Immature natural killer cell (primary cell): ENCODE measurements around the gene OGFOD2. TPM values are rescaled to one million over a fixed set of nuclear protein-coding genes. Genes with fewer than 3 reads are reported as not detected.

ENCODE experiments used
- DNase-seq, 3 donors: peaks; one replicate each; pipeline ENCODE4 v3.0.0; 2022; ENCODE audit warnings: mixed read lengths in 1 of 3
- H3K27ac Mint-ChIP-seq, 6 donors: one replicate each; pipeline ENCODE4 v1.8.0; 2020; ENCODE audit warnings: mixed read lengths in 6 of 6, mild to moderate bottlenecking in 5 of 6, inconsistent platforms in 4 of 6, moderate library complexity in 3 of 6
- H3K27me3 Mint-ChIP-seq, 3 donors: one replicate each; pipeline ENCODE4 v1.8.0; 2020 to 2021; ENCODE audit warnings: low read depth in 3 of 3, mild to moderate bottlenecking in 3 of 3, mixed read lengths in 3 of 3, moderate library complexity in 3 of 3, inconsistent platforms in 1 of 3
- H3K36me3 Mint-ChIP-seq, 3 donors: one replicate each; pipeline ENCODE4 v1.8.0; 2020; ENCODE audit warnings: mixed read lengths in 3 of 3, inconsistent platforms in 2 of 3, mild to moderate bottlenecking in 2 of 3
- H3K4me1 Mint-ChIP-seq, 2 donors: one replicate each; pipeline ENCODE4 v1.8.0; 2020; ENCODE audit warnings: inconsistent platforms in 2 of 2, mild to moderate bottlenecking in 2 of 2, mixed read lengths in 2 of 2, moderate library complexity in 1 of 2
- H3K4me3 Mint-ChIP-seq, 5 donors: one replicate each; pipeline ENCODE4 v1.8.0; 2020; ENCODE audit warnings: mild to moderate bottlenecking in 5 of 5, mixed read lengths in 5 of 5, inconsistent platforms in 3 of 5, moderate library complexity in 3 of 5
- H3K9me3 Mint-ChIP-seq, 6 donors: one replicate each; pipeline ENCODE4 v1.8.0; 2020; ENCODE audit warnings: mild to moderate bottlenecking in 6 of 6, mixed read lengths in 6 of 6, inconsistent platforms in 4 of 6, moderate library complexity in 3 of 6
- polyA plus RNA-seq, 3 donors: library from polyadenylated mRNA; unstranded; fragments of 300-500 nt; fragmentation: Illumina TruSeq; gene quantifications; one replicate each; pipeline ENCODE4 v1.2.3, GENCODE V29; 2021

The OGFOD2 gene
- polyA plus RNA-seq, 3 donors from 2014 or later, result 14.4 to 16.6 (median 16.3) TPM

GRCh38 chr12:122975790-122976647 lies 975 bp downstream of the OGFOD2 start:
- Mint-ChIP-seq H3K9me3 (no peaks in the 10 kb centered on the region), H3K4me3 (peak overlapping the region; percentile 98 to 99 (median 98)), H3K27ac (peak overlapping the region; percentile 98 to 100 (median 98)), H3K4me1 (peaks cover 38 to 42% of the 10 kb centered on the region in 2 donors), H3K36me3 (no peaks in the 10 kb centered on the region), H3K27me3 (peaks cover 12 to 20% (median 13%) of the 10 kb centered on the region in 3 donors)
- no peak for DNase-seq

- DNase-seq, result no peak
- no peaks in the 10 kb centered on the region for H3K36me3 Mint-ChIP-seq
- H3K27ac Mint-ChIP-seq, result peak overlapping the region in 2 of 6 donors; percentile 24 to 98
- peaks cover 44% of the 10 kb centered on the region in 2 donors for H3K4me1 Mint-ChIP-seq
- H3K27me3 Mint-ChIP-seq, result peaks cover 12 to 20% (median 13%) of the 10 kb centered on the region in 3 donors
- H3K9me3 Mint-ChIP-seq, result no peaks in the 10 kb centered on the region
- H3K4me3 Mint-ChIP-seq, result peak overlapping the region in 4 of 5 donors; percentile 13 to 99 (median 98)
Measured at GRCh38 chr12:122976648-122976975, 1.6 kb downstream of the OGFOD2 start.

GRCh38 chr12:122977153-122977552 lies 2.1 kb downstream of the OGFOD2 start:
- Mint-ChIP-seq H3K9me3 (no peaks in the 10 kb centered on the region), H3K27me3 (peaks cover 12 to 20% (median 13%) of the 10 kb centered on the region in 3 donors), H3K36me3 (no peaks in the 10 kb centered on the region), H3K4me3 (peak overlapping the region; percentile 7 to 70 (median 59)), H3K4me1 (peaks cover 49 to 50% of the 10 kb centered on the region in 2 donors), H3K27ac (peak overlapping the region in 2 of 6 donors; percentile 24 to 68)
- DNase-seq, result no peak

- no peaks in the 10 kb centered on the region for H3K9me3 Mint-ChIP-seq
- H3K4me1 Mint-ChIP-seq, result peaks cover 55 to 56% of the 10 kb centered on the region in 2 donors
- DNase-seq, result no peak
- peaks cover 13 to 23% (median 13%) of the 10 kb centered on the region in 3 donors for H3K27me3 Mint-ChIP-seq
- H3K4me3 Mint-ChIP-seq, result peak overlapping the region; percentile 35 to 69 (median 43)
- H3K36me3 Mint-ChIP-seq, result no peaks in the 10 kb centered on the region
- H3K27ac Mint-ChIP-seq, result peak overlapping the region in 1 of 6 donors; percentile 42
Measured at GRCh38 chr12:122977655-122978392, 2.8 kb downstream of the OGFOD2 start.

GRCh38 chr12:122978507-122978955 lies 3.5 kb downstream of the OGFOD2 start:
- Mint-ChIP-seq H3K27ac (no peak overlapping the region), H3K4me1 (peaks cover 62% of the 10 kb centered on the region in 2 donors), H3K27me3 (peaks cover 13 to 23% (median 15%) of the 10 kb centered on the region in 3 donors), H3K9me3 (no peaks in the 10 kb centered on the region), H3K4me3 (peak overlapping the region in 3 of 5 donors; percentile 35 to 62 (median 36)), H3K36me3 (no peaks in the 10 kb centered on the region)
- no peak for DNase-seq

- no peak for DNase-seq
- H3K36me3 Mint-ChIP-seq, result peaks cover 0 to 2% (median 0%) of the 10 kb centered on the region in 3 donors
- peak overlapping the region; percentile 53 to 89 (median 86) for H3K4me3 Mint-ChIP-seq
- H3K9me3 Mint-ChIP-seq, result no peaks in the 10 kb centered on the region
- H3K4me1 Mint-ChIP-seq, result peaks cover 64 to 65% of the 10 kb centered on the region in 2 donors
- H3K27ac Mint-ChIP-seq, result peak overlapping the region in 4 of 6 donors; percentile 74 to 93 (median 85)
- peaks cover 11 to 21% (median 13%) of the 10 kb centered on the region in 3 donors for H3K27me3 Mint-ChIP-seq
Measured at GRCh38 chr12:122979001-122979907, 4.2 kb downstream of the OGFOD2 start.

GRCh38 chr12:122979908-122980182 lies 4.8 kb downstream of the OGFOD2 start:
- no peak for DNase-seq
- Mint-ChIP-seq H3K4me1 (peaks cover 66 to 69% of the 10 kb centered on the region in 2 donors), H3K27ac (peak overlapping the region; percentile 74 to 93 (median 86)), H3K4me3 (peak overlapping the region; percentile 84 to 89 (median 86)), H3K36me3 (peaks cover 0 to 5% (median 2%) of the 10 kb centered on the region in 3 donors), H3K27me3 (peaks cover 5 to 15% (median 8%) of the 10 kb centered on the region in 3 donors), H3K9me3 (no peaks in the 10 kb centered on the region)

- H3K9me3 Mint-ChIP-seq, result no peaks in the 10 kb centered on the region
- peaks cover 0 to 9% (median 4%) of the 10 kb centered on the region in 3 donors for H3K27me3 Mint-ChIP-seq
- H3K27ac Mint-ChIP-seq, result peak within 1 kb of the TSS; percentile 74 to 93 (median 86)
- peaks cover 65 to 70% of the 10 kb centered on the region in 2 donors for H3K4me1 Mint-ChIP-seq
- DNase-seq, result peak; percentile 78 to 79 (median 78)
- H3K4me3 Mint-ChIP-seq, result peak within 1 kb of the TSS; percentile 84 to 89 (median 86)
- H3K36me3 Mint-ChIP-seq, result peaks cover 0 to 10% (median 5%) of the 10 kb centered on the region in 3 donors
Measured at GRCh38 chr12:122980183-122981035, 5.4 kb downstream of the OGFOD2 start, which contains the start of gene ARL6IP4. Gene ARL6IP4 (plus strand): TSS chr12:122980681. CDS start chr12:122981140, 459 bp downstream.

- Mint-ChIP-seq H3K9me3 (no peaks in the 10 kb centered on the region), H3K4me3 (peak overlapping the region; percentile 83 to 89 (median 86)), H3K27ac (peak overlapping the region; percentile 49 to 84 (median 68)), H3K4me1 (peaks cover 59 to 65% of the 10 kb centered on the region in 2 donors), H3K27me3 (peaks cover 0 to 9% (median 4%) of the 10 kb centered on the region in 3 donors), H3K36me3 (peaks cover 0 to 11% (median 5%) of the 10 kb centered on the region in 3 donors)
- DNase-seq, result peak in 1 of 3 donors; percentile 31
Measured at GRCh38 chr12:122981036-122981471, 6.0 kb downstream of the OGFOD2 start.

GRCh38 chr12:122981587-122982476 lies 6.8 kb downstream of the OGFOD2 start:
- peak overlapping the region; percentile 53 to 84 (median 74) for H3K27ac Mint-ChIP-seq
- H3K4me3 Mint-ChIP-seq, result peak overlapping the region; percentile 83 to 89 (median 86)
- H3K4me1 Mint-ChIP-seq, result peaks cover 54 to 60% of the 10 kb centered on the region in 2 donors
- DNase-seq, result no peak
- peaks cover 0 to 10% (median 4%) of the 10 kb centered on the region in 3 donors for H3K27me3 Mint-ChIP-seq
- H3K36me3 Mint-ChIP-seq, result peaks cover 0 to 11% (median 5%) of the 10 kb centered on the region in 3 donors
- no peaks in the 10 kb centered on the region for H3K9me3 Mint-ChIP-seq

- peaks cover 48 to 58% of the 10 kb centered on the region in 2 donors for H3K4me1 Mint-ChIP-seq
- peak overlapping the region; percentile 59 to 84 (median 65) for H3K4me3 Mint-ChIP-seq
- DNase-seq, result no peak
- peak overlapping the region in 3 of 6 donors; percentile 57 to 84 (median 83) for H3K27ac Mint-ChIP-seq
- H3K36me3 Mint-ChIP-seq, result peaks cover 0 to 11% (median 5%) of the 10 kb centered on the region in 3 donors
- peaks cover 0 to 10% (median 4%) of the 10 kb centered on the region in 3 donors for H3K27me3 Mint-ChIP-seq
- H3K9me3 Mint-ChIP-seq, result no peaks in the 10 kb centered on the region
Measured at GRCh38 chr12:122982477-122982815, 7.4 kb downstream of the OGFOD2 start.
